MCF 10A (cell line): ENCODE measurements around the gene KIF2A. TPM values are rescaled to one million over a fixed set of nuclear protein-coding genes. Genes with fewer than 3 reads are reported as not detected.

Experiments used
- BruUV-seq: library from RNA; stranded (reverse); fragments of 400-500 nt; replicated peaks from 2 replicates; lab custom pipeline; 2021; lab: Mats Ljungman, UMichigan
- CTCF ChIA-PET: fragments of 300-600 bp; sonication (Branson Sonifier 250); formaldehyde crosslinking; extraction: SDS; loops from one replicate; lab custom pipeline; 2021; ENCODE audit warnings: antibody characterized with exemption, inconsistent platforms; lab: Yijun Ruan, JAX
- POLR2A ChIA-PET: fragments of 300-600, 350-650 bp; sonication (Branson Sonifier 250); formaldehyde crosslinking; extraction: SDS; loops from one replicate; lab custom pipeline; 2020; ENCODE audit warnings: antibody characterized with exemption, inconsistent platforms; lab: Yijun Ruan, JAX
- DNase-seq: peaks from one replicate; pipeline ENCODE4 v3.0.0-alpha.2; 2018; ENCODE audit not compliant: unreplicated experiment
- H3K27ac Mint-ChIP-seq: one replicate; pipeline ENCODE4 v1.8.0; 2022; ENCODE audit warnings: mild to moderate bottlenecking, low read depth, mixed read lengths; ENCODE audit not compliant: unreplicated experiment
- H3K27me3 Mint-ChIP-seq: one replicate; pipeline ENCODE4 v1.8.0; 2022; ENCODE audit warnings: mixed read lengths; ENCODE audit not compliant: insufficient read depth, unreplicated experiment
- H3K36me3 Mint-ChIP-seq: one replicate; pipeline ENCODE4 v1.8.0; 2022; ENCODE audit warnings: mild to moderate bottlenecking, moderate library complexity, mixed read lengths; ENCODE audit not compliant: insufficient read depth, unreplicated experiment
- H3K4me1 Mint-ChIP-seq: one replicate; pipeline ENCODE4 v1.8.0; 2022; ENCODE audit warnings: mixed read lengths; ENCODE audit not compliant: insufficient read depth, unreplicated experiment
- H3K4me3 Mint-ChIP-seq: one replicate; pipeline ENCODE4 v1.8.0; 2022; ENCODE audit warnings: mild to moderate bottlenecking, moderate library complexity, mixed read lengths; ENCODE audit not compliant: unreplicated experiment
- H3K9me3 Mint-ChIP-seq: one replicate; pipeline ENCODE4 v1.8.0; 2022; ENCODE audit warnings: mixed read lengths; ENCODE audit not compliant: unreplicated experiment
- intact Hi-C: fragments of 100-400 bp; cut with micrococcal nuclease; formaldehyde crosslinking; loops from 2 replicates; pipeline ENCODE4 v1.14.1; 2022
- total RNA-seq: library from RNA; stranded (reverse); gene quantifications from 2 replicates; pipeline ENCODE4 v1.2.3, GENCODE V29; 2022
- TF ChIP-seq, protein P1 (sequence below): fragments of 200-600 bp; IDR thresholded peaks from one replicate; pipeline ENCODE4 v1.8.0; 2022; ENCODE audit warnings: antibody characterized with exemption, mild to moderate bottlenecking; ENCODE audit not compliant: unreplicated experiment

The KIF2A gene
- total RNA-seq, 1 experiment from 2014 or later = 61.0 TPM

DNA sequence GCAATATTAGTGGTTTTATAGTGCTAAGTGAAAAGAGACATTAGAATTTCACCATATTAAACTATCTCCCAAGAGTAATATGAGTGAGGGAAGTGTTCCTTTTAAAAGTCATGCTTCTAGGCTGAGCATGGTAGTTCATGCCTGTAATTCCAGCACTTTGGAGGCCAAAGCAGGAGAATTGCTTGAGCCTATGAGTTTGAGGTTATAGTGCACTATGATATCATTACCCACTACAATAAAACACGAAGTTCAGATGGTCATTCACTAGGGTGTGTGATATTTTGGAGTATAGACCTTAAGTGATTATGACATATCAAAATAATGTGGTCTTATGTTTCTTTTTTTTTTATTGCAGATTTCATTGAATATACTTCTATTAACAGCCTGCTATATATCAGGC, 6.7 kb downstream of the KIF2A start:
- H3K27me3 Mint-ChIP-seq = no peaks in the 10 kb centered on the region
- H3K9me3 Mint-ChIP-seq = no peaks in the 10 kb centered on the region
- peaks cover 45% of the 10 kb centered on the region for H3K4me1 Mint-ChIP-seq
- TF ChIP-seq, protein P1, sequence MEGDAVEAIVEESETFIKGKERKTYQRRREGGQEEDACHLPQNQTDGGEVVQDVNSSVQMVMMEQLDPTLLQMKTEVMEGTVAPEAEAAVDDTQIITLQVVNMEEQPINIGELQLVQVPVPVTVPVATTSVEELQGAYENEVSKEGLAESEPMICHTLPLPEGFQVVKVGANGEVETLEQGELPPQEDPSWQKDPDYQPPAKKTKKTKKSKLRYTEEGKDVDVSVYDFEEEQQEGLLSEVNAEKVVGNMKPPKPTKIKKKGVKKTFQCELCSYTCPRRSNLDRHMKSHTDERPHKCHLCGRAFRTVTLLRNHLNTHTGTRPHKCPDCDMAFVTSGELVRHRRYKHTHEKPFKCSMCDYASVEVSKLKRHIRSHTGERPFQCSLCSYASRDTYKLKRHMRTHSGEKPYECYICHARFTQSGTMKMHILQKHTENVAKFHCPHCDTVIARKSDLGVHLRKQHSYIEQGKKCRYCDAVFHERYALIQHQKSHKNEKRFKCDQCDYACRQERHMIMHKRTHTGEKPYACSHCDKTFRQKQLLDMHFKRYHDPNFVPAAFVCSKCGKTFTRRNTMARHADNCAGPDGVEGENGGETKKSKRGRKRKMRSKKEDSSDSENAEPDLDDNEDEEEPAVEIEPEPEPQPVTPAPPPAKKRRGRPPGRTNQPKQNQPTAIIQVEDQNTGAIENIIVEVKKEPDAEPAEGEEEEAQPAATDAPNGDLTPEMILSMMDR = no peak
- H3K27ac Mint-ChIP-seq = peak overlapping the region; percentile 83
- H3K36me3 Mint-ChIP-seq = no peaks in the 10 kb centered on the region
- no TSS peak for BruUV-seq
- CTCF ChIA-PET = interaction anchor here (2.2 kb wide), 1 partner anchor 31 kb away, joined by 8 read pairs; no protein-coding TSS in a partner anchor
- H3K4me3 Mint-ChIP-seq = no peak overlapping the region
- intact Hi-C loops = no loop called here
- POLR2A ChIA-PET = interaction anchor here (1.8 kb wide), 1 partner anchor 31 kb away, joined by 7 read pairs; no protein-coding TSS in a partner anchor
- no peak for DNase-seq

DNA sequence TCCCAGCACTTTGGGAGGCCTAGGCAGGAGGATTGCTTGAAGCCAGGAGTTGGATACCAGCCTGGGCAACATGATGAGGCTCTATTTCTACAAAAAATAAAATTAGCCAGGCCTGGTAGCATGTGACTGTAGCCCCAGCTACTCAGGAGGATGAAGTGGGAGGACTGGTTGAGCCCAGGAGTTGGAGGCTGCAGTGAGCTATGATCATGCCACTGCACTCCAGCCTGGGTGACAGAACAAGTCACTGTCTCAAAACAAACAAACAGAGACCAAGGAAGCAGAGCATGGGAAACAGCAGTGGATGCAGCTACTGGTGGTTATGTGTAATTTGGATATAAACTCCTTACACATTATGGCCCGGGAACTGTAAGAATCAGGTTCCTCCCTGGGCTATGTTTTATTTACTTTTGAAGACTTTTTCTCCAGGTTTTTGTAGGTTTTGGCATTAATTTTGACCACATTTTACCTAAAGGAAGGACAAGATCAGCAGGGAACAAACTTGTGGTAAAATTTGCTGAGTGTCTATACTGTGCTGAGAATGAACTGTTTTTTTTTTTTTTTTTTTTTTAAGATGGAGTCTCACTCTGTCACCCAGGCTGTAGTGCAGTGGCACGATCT, 8.3 kb downstream of the KIF2A start:
- intact Hi-C loops = no loop called here
- CTCF ChIA-PET = interaction anchor here (1.0 kb wide), 2 partner anchors 9 to 10 kb away, joined by 4 read pairs; partner anchors contain the start of gene KIF2A
- Mint-ChIP-seq H3K36me3 (no peaks in the 10 kb centered on the region), H3K9me3 (no peaks in the 10 kb centered on the region), H3K27ac (no peak overlapping the region), H3K4me1 (peaks cover 47% of the 10 kb centered on the region), H3K4me3 (no peak overlapping the region), H3K27me3 (no peaks in the 10 kb centered on the region)
- BruUV-seq = no TSS peak
- POLR2A ChIA-PET = interaction anchor here (0.6 to 1.7 kb wide), 5 partner anchors 8 to 1244 kb away, joined by 3 to 4 read pairs (median 3); partner anchors contain the start of gene KIF2A
- no peak for DNase-seq
- TF ChIP-seq, protein P1 = no peak

- no peak for DNase-seq
- Mint-ChIP-seq H3K27ac (peak overlapping the region; percentile 21), H3K36me3 (no peaks in the 10 kb centered on the region), H3K9me3 (no peaks in the 10 kb centered on the region), H3K4me1 (peaks cover 48% of the 10 kb centered on the region), H3K4me3 (no peak overlapping the region), H3K27me3 (no peaks in the 10 kb centered on the region)
- ChIA-PET CTCF (interaction anchor here (0.6 to 1.2 kb wide), 4 partner anchors 19 to 657 kb away, joined by 3 to 4 read pairs (median 3); no protein-coding TSS in a partner anchor), POLR2A (interaction anchor here (0.6 to 1.7 kb wide), 5 partner anchors 8 to 38 kb away, joined by 3 to 4 read pairs (median 4); no protein-coding TSS in a partner anchor)
- no TSS peak for BruUV-seq
- intact Hi-C loops = no loop called here
- TF ChIP-seq, protein P1 = no peak
Observed at GRCh38 chr5:62315376-62316175, 9.6 kb downstream of the KIF2A start.

DNA sequence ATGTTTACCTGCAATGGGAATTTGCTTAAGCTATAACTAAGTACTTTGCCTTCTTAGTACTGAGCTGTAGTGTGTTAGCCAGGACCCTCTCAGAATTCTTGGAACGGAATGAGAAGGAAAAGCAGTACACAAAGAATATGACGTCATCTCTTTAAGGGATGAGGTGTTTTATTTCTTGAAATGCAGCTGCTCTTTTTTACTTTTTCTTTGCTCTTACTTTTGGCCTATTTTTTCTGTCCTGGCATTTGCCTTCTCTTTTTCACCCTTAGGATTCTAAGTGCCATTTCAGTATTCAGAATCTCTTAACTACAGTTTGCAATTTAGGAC, 10.1 kb downstream of the KIF2A start:
- intact Hi-C loops = no loop called here
- H3K27ac Mint-ChIP-seq = no peak overlapping the region
- no peaks in the 10 kb centered on the region for H3K27me3 Mint-ChIP-seq
- no TSS peak for BruUV-seq
- no peaks in the 10 kb centered on the region for H3K9me3 Mint-ChIP-seq
- CTCF ChIA-PET = interaction anchor here (0.6 to 1.2 kb wide), 4 partner anchors 19 to 657 kb away, joined by 3 to 4 read pairs (median 3); no protein-coding TSS in a partner anchor
- POLR2A ChIA-PET = interaction anchor here (0.6 to 1.5 kb wide), 3 partner anchors 9 to 39 kb away, joined by 3 to 4 read pairs (median 3); no protein-coding TSS in a partner anchor
- no peaks in the 10 kb centered on the region for H3K36me3 Mint-ChIP-seq
- H3K4me3 Mint-ChIP-seq = no peak overlapping the region
- DNase-seq = no peak
- TF ChIP-seq, protein P1 = no peak
- peaks cover 43% of the 10 kb centered on the region for H3K4me1 Mint-ChIP-seq
